GM23338 (cell line): Measurements from ENCODE around the gene ZNF493. TPM values are rescaled to one million over a fixed set of nuclear protein-coding genes. Genes with fewer than 3 reads are reported as not detected.

Source experiments
- ATAC-seq: fragments of 200-7000 bp; cut with Tn5 transposase; 3 replicates; pipeline ENCODE4 v1.9.1; 2020
- DNase-seq: peaks from one replicate; pipeline ENCODE4 v3.0.0-alpha.2; 2015; ENCODE audit warnings: low spot score
- H2AFZ ChIP-seq: fragments of 200-600 bp; sonication (generic); 2 replicates; pipeline ENCODE4 v1.8.0; 2016; ENCODE audit warnings: antibody characterized with exemption, mild to moderate bottlenecking, moderate library complexity
- H3F3A ChIP-seq: fragments of 200-600 bp; sonication (generic); replicated peaks from 2 replicates; pipeline ENCODE4 v1.8.0; 2017; ENCODE audit warnings: antibody characterized with exemption, mixed run types, low read depth
- H3K27ac ChIP-seq: fragments of 200-600 bp; sonication (generic); 2 replicates; pipeline ENCODE4 v1.6.1; 2016; ENCODE audit warnings: low read depth
- H3K27me3 ChIP-seq: fragments of 200-600 bp; sonication (generic); 2 replicates; pipeline ENCODE4 v1.8.0; 2016; ENCODE audit warnings: mild to moderate bottlenecking, mixed run types, moderate library complexity; ENCODE audit not compliant: insufficient read depth
- H3K36me3 ChIP-seq: fragments of 200-600 bp; sonication (generic); 2 replicates; pipeline ENCODE4 v1.8.0; 2016; ENCODE audit warnings: mild to moderate bottlenecking; ENCODE audit not compliant: insufficient read depth
- H3K4me1 ChIP-seq: fragments of 200-600 bp; sonication (generic); 2 replicates; pipeline ENCODE4 v1.8.0; 2016; ENCODE audit warnings: mild to moderate bottlenecking, moderate library complexity; ENCODE audit not compliant: insufficient read depth
- H3K4me2 ChIP-seq: fragments of 200-600 bp; sonication (generic); 2 replicates; pipeline ENCODE4 v1.7.1; 2017; ENCODE audit warnings: mixed run types
- H3K4me3 ChIP-seq: fragments of 200-600 bp; sonication (generic); 2 replicates; pipeline ENCODE4 v1.6.1; 2016; ENCODE audit warnings: mixed run types
- H3K79me2 ChIP-seq: fragments of 200-600 bp; sonication (generic); replicated peaks from 2 replicates; pipeline ENCODE4 v1.8.0; 2017; ENCODE audit warnings: mild to moderate bottlenecking; ENCODE audit not compliant: insufficient read depth
- H3K9me2 ChIP-seq: fragments of 200-600 bp; sonication (generic); 2 replicates; pipeline ENCODE4 v1.8.0; 2017; ENCODE audit not compliant: insufficient read depth
- H4K20me1 ChIP-seq: fragments of 200-600 bp; sonication (generic); replicated peaks from 2 replicates; pipeline ENCODE4 v1.8.0; 2017; ENCODE audit warnings: mild to moderate bottlenecking; ENCODE audit not compliant: insufficient read depth
- H3K27ac Mint-ChIP-seq: 2 replicates; pipeline ENCODE4 v1.8.0; 2020; ENCODE audit warnings: inconsistent platforms, mild to moderate bottlenecking, moderate library complexity, mixed read lengths
- H3K27me3 Mint-ChIP-seq: 3 replicates; pipeline ENCODE4 v1.8.0; 2022; ENCODE audit warnings: low read depth, mild to moderate bottlenecking, moderate library complexity, mixed read lengths, inconsistent platforms; ENCODE audit not compliant: insufficient read depth, poor library complexity
- H3K36me3 Mint-ChIP-seq: 3 replicates; pipeline ENCODE4 v1.8.0; 2021; ENCODE audit warnings: low read depth, mild to moderate bottlenecking, inconsistent platforms, moderate library complexity, mixed read lengths
- H3K4me1 Mint-ChIP-seq: 3 replicates; pipeline ENCODE4 v1.8.0; 2020; ENCODE audit warnings: mild to moderate bottlenecking, inconsistent platforms, mixed read lengths
- H3K4me3 Mint-ChIP-seq: 3 replicates; pipeline ENCODE4 v1.8.0; 2021; ENCODE audit warnings: moderate library complexity, mild to moderate bottlenecking, inconsistent platforms, mixed read lengths
- H3K9me3 Mint-ChIP-seq: 3 replicates; pipeline ENCODE4 v1.8.0; 2020; ENCODE audit warnings: moderate library complexity, mild to moderate bottlenecking, inconsistent platforms, mixed read lengths
- CREB1 ChIP-seq: fragments of 250-450 bp; sonication (Bioruptor Pico); IDR thresholded peaks from 2 replicates; pipeline ENCODE4 v1.5.0; 2020; ENCODE audit warnings: low read depth, mild to moderate bottlenecking, moderate library complexity
- CTCF ChIP-seq, 2 experiments: fragments of 200-600 bp in 1 of 2; sonication (generic) in 1 of 2; conservative IDR thresholded peaks; 2 replicates each; pipeline versions ENCODE4 v1.5.1 to v1.6.1; 2016 to 2017; ENCODE audit warnings: antibody characterized with exemption in 2 of 2, low read depth in 2 of 2, mild to moderate bottlenecking in 2 of 2, moderate library complexity in 1 of 2
- ETS1 ChIP-seq: IDR thresholded peaks from 2 replicates; pipeline ENCODE4 v1.6.1; 2016; ENCODE audit warnings: antibody characterized with exemption
- EZH2 ChIP-seq: fragments of 200-600 bp; sonication (generic); IDR thresholded peaks from one replicate; pipeline ENCODE4 v1.8.0; 2017; ENCODE audit warnings: antibody characterized with exemption, mild to moderate bottlenecking, low read depth; ENCODE audit not compliant: unreplicated experiment
- EZH2phosphoT487 ChIP-seq: fragments of 200-600 bp; sonication (generic); IDR thresholded peaks from one replicate; pipeline ENCODE4 v1.8.1; 2018; ENCODE audit warnings: antibody characterized with exemption; ENCODE audit not compliant: unreplicated experiment
- JUNB ChIP-seq: IDR thresholded peaks from one replicate; pipeline ENCODE4 v1.6.1; 2016; ENCODE audit warnings: antibody characterized with exemption; ENCODE audit not compliant: unreplicated experiment
- NANOG ChIP-seq: IDR thresholded peaks from 2 replicates; pipeline ENCODE4 v1.6.1; 2016; ENCODE audit warnings: antibody characterized with exemption, borderline replicate concordance
- POLR2AphosphoS5 ChIP-seq: IDR thresholded peaks from 2 replicates; pipeline ENCODE4 v1.6.1; 2016; ENCODE audit warnings: antibody characterized with exemption, low read depth
- REST ChIP-seq: IDR thresholded peaks from one replicate; pipeline ENCODE4 v1.6.1; 2018; ENCODE audit warnings: antibody characterized with exemption; ENCODE audit not compliant: unreplicated experiment
- STAT1 ChIP-seq: IDR thresholded peaks from one replicate; pipeline ENCODE4 v1.6.1; 2016; ENCODE audit warnings: antibody characterized with exemption; ENCODE audit not compliant: unreplicated experiment
- ZNF114 ChIP-seq: fragments of 250-450 bp; sonication (Bioruptor Pico); IDR thresholded peaks from 2 replicates; pipeline ENCODE4 v1.5.0; 2020; ENCODE audit warnings: mild to moderate bottlenecking, moderate library complexity
- ZNF331 ChIP-seq: fragments of 250-450 bp; sonication (Bioruptor Pico); IDR thresholded peaks from 2 replicates; pipeline ENCODE4 v1.5.0; 2020; ENCODE audit warnings: low read depth, mild to moderate bottlenecking, moderate library complexity
- ZNF462 ChIP-seq: fragments of 250-450 bp; sonication (Bioruptor Pico); IDR thresholded peaks from 2 replicates; pipeline ENCODE4 v1.5.0; 2020; ENCODE audit warnings: mild to moderate bottlenecking, moderate library complexity
- polyA plus RNA-seq: library from polyadenylated mRNA; unstranded; fragments of >200 nt; fragmentation: Nextera tagmentation; extraction: Ambion mirVana; gene quantifications from 2 replicates; pipeline ENCODE4 v1.2.1, GENCODE V29; 2016
- total RNA-seq: library from RNA; depleted of rRNA; stranded (reverse); fragments of >200 nt; shearing (Covaris generic); gene quantifications from 2 replicates; pipeline ENCODE4 v1.2.3, GENCODE V29; 2014

ZNF493 gene
- total and polyA plus RNA-seq, 2 experiments from 2014 or later, result 28.7 to 63.4 TPM

GRCh38 chr19:21423057-21424041, 26.4 kb downstream of the ZNF493 start:
- H3K36me3 Mint-ChIP-seq, result peaks cover 82% of the 10 kb centered on the region
- DNase-seq, result no peak
- H3K27me3 Mint-ChIP-seq, result peaks cover 7% of the 10 kb centered on the region
- Histone ChIP-seq H3F3A (0 out of 2 replicates have a peak, but pooled peaks cover 9% of the 10 kb centered on the region), H4K20me1 (no peaks in the 10 kb centered on the region), H3K27ac (no peak overlapping the region), H3K4me2 (no peak overlapping the region), H3K4me1 (no peaks in the 10 kb centered on the region), H3K79me2 (no peaks in the 10 kb centered on the region), H3K36me3 (peaks cover 59% of the 10 kb centered on the region), H3K27me3 (no peaks in the 10 kb centered on the region), H3K4me3 (no peak overlapping the region; the same call in 1 of the 2 replicates), H3K9me2 (no peaks in the 10 kb centered on the region), H2AFZ (no peak overlapping the region)
- peaks cover 86% of the 10 kb centered on the region for H3K9me3 Mint-ChIP-seq
- H3K4me1 Mint-ChIP-seq, result no peaks in the 10 kb centered on the region
- TF ChIP-seq ZNF114 (CRISPR knock-in tag) (no peak), POLR2AphosphoS5 (no peak), ZNF331 (CRISPR knock-in tag) (no peak), EZH2phosphoT487 (no peak), JUNB (no peak), STAT1 (no peak), ETS1 (no peak), CREB1 (no peak), REST (no peak), CTCF (conservative IDR thresholded peaks at IDR 0.05; ENCODE audit: low read depth in 2 of 2) (no peak), NANOG (no peak), EZH2 (no peak), ZNF462 (CRISPR knock-in tag) (no peak)
- no peak overlapping the region for H3K4me3 Mint-ChIP-seq
- no peak for ATAC-seq
- H3K27ac Mint-ChIP-seq, result no peak overlapping the region
